ENCODE results near the gene VKORC1L1.
"Not testable (repeated sequence)": the region's sequence is repeated elsewhere in the genome, so short reads cannot be mapped to it uniquely, and the experiment has no call there.

DNA sequence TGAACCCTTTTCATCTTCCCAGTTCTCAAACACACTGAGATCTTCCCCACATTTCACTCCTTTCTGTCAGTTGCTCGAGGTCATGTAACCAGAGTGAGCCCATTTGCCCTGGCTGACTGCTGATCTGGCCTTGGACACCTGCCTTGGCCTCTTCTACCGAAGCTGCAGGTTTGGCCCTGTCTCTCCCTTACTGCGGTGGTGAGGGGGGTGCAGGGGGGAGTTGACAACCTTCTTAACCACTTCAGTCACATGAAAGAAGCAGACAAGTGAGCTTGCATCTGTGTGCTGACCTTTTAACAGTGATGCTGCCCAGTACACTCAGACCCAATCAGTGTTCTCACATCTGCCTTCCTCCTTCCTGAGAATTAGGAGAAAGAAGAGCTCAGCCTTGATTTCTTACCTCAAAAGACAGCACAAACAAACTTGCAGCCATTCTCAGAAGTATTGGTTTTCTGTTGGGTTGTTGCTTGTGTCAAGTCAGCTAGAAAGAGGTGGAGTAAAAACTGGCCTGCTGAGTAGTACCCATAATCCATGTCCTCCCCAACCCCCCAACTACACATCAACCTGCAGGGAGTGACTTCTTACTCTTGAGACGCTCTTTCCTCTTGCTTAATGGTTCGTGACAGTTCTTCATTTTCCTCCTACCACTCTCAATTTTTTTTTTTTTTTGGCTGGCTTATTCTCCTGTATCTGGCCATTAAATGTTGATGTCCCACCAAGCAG lies 15.7 kb downstream of the VKORC1L1 start:
- TF ChIP-seq, protein P1, sequence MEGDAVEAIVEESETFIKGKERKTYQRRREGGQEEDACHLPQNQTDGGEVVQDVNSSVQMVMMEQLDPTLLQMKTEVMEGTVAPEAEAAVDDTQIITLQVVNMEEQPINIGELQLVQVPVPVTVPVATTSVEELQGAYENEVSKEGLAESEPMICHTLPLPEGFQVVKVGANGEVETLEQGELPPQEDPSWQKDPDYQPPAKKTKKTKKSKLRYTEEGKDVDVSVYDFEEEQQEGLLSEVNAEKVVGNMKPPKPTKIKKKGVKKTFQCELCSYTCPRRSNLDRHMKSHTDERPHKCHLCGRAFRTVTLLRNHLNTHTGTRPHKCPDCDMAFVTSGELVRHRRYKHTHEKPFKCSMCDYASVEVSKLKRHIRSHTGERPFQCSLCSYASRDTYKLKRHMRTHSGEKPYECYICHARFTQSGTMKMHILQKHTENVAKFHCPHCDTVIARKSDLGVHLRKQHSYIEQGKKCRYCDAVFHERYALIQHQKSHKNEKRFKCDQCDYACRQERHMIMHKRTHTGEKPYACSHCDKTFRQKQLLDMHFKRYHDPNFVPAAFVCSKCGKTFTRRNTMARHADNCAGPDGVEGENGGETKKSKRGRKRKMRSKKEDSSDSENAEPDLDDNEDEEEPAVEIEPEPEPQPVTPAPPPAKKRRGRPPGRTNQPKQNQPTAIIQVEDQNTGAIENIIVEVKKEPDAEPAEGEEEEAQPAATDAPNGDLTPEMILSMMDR (conservative IDR thresholded peaks at IDR 0.05), result not testable (repeated sequence)
- TF ChIP-seq ZFX (IDR thresholded peaks at IDR 0.05), result not testable (repeated sequence)
